ENCODE measurements around the gene PRDM16. TPM values are rescaled to one million over a fixed set of nuclear protein-coding genes. Genes with fewer than 3 reads are reported as not detected.

PRDM16 gene
- total RNA-seq, 1 donor from 2014 or later = 6.7 TPM

DNA sequence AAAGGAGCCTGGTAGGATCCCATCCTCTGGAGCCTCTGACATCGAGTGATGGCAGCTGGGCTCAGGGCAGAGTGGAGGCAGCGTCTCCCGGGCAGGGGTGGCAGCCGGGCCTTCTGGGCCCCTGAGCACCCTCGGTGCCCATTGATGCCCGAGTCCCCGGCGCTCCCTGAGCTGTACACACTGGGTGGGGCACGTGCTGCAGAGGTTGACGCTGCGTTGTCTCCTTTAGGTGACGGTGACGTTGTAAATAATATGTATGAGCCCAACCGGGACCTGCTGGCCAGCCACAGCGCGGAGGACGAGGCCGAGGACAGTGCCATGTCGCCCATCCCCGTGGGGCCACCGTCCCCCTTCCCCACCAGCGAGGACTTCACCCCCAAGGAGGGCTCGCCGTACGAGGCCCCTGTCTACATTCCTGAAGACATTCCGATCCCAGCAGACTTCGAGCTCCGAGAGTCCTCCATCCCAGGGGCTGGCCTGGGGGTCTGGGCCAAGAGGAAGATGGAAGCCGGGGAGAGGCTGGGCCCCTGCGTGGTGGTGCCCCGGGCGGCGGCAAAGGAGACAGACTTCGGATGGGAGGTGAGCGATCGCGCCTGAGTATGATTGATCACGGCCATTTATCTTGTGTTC lies 117.0 kb downstream of the PRDM16 start:
- DNase-seq = no peak

DNA sequence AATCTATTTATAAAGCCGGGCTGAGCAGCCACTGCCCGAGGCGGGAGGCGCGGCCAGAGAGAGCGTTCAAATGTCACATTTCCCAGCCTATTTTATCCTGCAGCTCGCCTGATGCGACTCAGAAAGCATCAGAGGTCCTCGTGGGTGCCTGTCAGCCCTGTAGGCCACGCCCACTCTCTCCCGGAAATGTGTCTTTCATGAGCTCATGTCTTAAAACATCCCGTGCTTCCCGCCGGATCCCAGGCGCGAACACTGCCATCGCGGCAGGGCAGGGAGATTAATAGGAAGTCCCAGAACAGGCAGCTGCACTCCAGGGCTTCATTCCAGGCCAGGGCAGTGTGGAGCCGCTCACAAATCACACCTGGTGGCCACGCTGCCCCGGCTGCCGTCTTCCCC lies 117.5 kb downstream of the PRDM16 start:
- no peak for DNase-seq

DNA sequence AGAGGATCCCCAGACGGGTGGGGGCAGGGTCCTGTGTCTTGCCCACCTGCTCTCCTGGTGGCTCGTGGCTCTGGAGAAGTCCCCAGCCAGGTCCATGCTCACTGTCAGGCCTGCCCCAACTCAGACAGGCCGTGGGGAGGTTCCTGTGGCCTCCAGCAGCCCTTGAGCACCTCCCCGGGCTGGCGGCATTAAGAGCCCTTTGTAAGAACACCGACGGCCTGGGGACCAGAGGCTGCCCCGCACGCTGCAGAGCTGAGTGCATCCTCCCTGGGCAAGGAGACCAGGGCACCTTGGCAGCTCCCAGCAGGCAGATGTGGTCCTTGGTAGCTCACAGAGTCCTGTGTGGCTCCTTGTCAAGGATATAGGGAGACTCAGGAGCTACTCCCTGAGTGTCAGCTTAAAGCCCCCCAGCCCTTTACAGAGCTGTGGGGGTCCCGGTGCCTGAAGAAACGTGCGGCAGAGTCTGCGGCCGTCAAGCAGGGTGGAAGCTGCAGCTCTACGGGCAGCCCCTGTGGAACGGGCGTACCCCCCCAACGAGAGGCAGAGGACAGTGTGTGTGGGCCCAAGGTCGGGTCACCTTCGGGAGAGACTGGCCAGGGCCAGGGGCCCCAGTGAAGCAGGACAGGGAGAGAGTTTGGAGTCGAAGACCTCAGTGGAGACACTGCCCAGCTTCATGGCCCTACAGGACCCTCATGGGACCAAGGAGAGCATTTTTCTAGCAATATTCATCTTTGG lies 118.6 kb downstream of the PRDM16 start:
- no peak for DNase-seq

DNA sequence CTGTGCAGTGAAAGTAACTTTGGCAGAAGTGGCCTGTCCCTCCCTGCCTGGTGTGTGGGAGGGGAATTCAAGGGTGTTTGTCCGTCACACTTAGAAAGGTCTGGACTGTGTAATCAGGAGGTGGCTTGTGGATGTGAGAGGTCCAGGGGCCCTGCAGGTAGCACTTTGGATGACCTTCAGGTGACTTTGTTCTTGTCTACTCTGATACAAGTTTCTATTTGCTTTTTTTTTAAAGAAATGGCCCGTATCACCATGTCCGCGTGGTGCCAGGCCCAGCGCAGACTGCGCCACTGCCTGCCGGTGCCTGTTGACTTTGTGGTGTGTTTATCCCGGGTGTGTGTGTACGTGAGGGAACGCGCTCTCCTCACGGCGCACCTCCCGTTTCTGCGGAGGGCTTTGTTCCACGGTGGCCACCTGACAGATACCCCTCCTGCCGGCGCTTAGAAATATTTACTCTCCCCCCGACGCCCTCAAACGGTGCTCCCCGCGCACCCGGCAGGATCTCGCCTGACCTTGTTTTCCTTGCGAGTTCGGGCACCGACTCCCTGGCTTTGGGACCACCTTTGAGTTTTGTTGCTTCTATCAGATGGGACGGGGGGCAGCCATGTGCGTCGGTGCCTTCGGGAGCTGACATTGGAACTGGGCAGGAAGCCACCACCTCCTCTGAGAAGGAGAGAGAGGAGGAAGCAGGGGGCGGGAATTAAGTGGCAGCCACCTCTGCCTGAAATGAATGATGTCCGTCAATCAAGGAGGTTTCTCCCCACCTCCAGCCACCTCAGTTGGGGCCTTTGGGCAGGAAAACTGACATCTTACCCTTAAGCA lies 119.4 kb downstream of the PRDM16 start:
- no peak for DNase-seq

DNA sequence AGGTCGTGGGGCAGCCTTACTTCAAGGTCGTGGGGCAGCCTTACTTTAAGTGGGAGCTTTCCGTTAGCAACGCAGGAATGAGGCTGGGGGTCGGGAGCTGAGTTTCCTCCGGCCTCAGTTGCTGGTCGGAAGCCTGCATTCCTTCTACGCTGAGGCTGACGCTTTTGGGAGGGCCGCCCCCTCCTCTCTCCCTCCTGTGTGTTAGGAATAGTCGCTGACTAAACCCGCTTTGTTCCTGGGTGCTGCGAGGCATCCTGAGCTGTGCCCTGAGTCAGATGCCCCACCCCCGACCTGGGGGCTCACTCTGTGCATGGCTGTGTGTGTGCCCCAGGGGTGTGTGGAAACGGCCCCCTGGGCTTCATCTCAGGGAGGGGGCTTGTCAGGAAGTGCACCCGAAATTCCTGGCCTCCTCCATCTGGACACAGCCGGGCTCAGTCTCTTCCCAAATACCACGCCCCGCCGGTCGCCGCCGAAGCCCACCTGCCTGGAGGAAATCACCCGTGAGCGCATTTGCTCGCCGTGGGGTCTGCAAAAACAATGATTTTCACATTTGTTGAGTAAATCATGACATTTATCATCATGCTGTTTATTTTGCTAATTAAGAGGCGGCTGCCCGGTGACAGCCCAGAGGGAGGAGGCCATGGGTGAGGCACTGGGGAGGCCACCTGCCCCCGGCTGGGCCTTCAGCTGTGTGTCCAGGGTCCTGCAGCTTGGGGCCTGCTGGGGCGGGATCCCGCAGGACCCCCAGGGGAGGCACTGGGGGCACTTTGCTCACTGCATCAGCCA lies 121.4 kb downstream of the PRDM16 start:
- no peak for DNase-seq

DNA sequence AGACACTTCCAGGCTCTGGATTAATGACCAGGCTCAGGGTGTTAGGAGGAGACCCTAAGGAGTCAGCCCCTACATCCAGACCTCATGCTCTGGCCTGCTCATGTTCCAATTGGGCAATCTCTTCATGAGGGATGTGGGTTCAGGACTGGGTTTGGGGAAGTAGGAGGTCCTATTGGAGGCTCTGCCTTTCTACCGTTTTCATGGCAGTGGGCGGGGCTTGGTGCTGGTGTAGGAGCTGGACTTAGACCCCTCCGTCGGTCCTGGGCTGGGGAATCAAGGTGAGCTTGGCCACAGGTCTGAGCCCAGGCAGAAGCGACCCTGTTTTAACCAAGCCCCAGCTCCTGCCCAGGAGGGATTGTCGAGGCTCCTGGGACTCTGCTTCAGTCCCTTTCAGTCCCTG lies 123.4 kb downstream of the PRDM16 start:
- no peak for DNase-seq

DNA sequence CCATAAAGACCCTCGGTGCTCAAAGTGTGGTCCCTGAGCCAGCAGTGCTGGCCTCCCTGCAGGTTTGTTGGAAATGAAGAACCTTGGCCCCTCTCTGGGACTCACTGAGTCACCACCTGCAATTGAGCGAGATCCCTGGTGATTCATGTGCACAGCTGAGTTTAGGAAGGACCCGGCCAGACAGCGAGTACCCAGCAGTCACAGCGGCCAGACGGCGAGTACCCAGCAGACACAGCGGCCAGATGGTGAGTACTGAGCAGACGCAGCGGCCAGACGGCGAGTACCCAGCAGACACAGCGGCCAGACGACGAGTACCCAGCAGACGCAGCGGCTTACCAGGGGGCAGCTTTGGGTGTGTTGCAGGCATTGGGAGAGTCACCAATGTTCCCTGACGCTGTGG lies 123.8 kb downstream of the PRDM16 start:
- DNase-seq = no peak

DNA sequence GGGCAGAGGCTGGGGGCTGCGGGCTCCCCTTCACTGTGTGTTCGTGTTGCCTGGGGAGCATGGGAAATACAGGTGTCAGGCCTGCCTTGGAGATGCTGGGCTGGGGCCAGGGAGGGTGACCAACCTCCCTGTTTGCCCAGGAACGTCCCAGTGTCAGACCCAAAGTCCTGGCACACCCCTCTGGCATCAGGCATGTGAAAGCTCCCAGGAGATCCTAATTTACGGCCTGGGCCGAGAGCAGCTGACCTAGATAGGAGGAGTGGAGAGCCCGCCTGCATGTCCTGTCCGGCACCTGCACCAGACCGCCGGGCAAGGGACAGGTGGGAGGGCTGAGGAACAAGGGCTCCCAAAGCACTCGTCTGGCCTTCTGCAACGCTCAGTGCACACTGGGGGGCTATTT lies 124.8 kb downstream of the PRDM16 start:
- DNase-seq = no peak

DNA sequence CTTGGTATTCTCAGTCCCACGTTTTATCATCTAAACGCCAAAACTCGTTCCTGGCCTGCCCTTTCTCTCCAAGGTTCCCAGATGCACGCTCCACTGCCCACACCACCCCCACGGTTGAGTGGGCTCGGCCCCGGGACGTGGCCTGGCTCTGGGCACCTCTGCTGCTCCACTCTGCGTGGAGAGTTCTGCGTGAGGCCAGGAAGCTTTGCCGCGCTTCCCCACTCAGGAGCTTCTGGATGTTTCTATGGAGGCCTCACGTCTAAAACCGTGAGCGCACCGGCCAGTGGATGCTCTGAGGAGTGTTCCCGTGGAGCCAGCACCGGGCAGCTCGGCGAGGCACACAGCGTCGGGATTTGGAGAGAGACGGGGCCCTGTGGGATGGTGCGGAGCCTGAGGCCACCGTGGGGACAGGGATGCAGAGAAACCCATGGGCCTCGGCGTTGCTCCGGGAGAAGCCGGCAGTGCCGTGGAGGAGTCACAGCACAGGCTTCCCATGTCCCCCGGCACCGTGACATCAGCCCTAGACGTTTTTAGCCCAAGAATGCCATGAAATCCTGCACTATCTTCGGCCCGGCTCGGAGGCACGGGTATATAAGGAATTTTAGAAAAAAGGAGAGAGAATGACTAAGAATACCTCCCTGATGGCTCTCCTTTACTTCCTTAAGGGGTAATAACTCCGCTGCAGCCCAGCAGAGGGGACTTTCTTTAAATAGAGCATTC lies 125.9 kb downstream of the PRDM16 start:
- DNase-seq = no peak

DNA sequence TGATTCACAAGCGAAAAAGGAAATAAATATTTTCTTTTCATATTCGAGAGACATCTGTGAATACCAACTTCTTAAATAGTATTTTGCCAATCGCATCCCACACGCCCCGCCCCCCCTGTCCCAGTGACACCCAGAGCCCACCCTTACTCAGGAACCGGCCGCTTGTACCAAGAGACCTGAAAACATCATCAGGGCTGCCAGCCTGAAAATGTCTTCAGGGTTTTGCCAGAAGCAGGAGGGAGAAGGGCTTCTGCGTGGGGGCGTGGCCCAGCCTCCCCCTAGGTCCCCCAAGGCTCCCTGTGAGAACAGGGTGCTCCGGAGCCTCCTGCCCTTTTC lies 126.4 kb downstream of the PRDM16 start:
- DNase-seq = no peak

DNA sequence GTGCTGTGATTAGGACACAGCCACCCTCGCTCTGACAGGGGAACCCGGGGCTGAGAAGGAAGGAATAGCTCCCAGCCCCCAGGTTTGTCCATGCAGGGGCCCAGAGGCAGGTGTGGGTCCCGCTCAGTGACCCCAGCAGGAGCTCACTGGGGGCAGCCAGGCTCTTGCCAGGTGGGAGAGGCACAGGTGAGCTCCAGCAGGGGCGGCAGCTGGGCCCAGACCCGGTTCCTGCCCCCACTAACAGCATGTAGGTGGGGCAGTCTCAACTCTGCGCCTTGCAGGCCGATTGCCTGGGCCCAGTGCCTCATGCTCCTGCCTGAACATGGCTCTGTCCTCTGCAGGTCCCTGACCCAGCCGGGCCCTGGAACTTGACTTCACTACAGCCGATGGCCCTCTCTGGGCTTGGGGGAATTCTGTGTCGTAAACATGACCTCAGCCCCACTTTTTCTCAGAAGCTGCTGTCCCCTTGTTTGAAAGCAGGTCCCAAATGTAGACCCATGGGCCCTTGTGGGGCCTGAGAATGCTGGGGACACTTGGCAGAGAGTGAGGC lies 127.0 kb downstream of the PRDM16 start:
- no peak for DNase-seq

DNA sequence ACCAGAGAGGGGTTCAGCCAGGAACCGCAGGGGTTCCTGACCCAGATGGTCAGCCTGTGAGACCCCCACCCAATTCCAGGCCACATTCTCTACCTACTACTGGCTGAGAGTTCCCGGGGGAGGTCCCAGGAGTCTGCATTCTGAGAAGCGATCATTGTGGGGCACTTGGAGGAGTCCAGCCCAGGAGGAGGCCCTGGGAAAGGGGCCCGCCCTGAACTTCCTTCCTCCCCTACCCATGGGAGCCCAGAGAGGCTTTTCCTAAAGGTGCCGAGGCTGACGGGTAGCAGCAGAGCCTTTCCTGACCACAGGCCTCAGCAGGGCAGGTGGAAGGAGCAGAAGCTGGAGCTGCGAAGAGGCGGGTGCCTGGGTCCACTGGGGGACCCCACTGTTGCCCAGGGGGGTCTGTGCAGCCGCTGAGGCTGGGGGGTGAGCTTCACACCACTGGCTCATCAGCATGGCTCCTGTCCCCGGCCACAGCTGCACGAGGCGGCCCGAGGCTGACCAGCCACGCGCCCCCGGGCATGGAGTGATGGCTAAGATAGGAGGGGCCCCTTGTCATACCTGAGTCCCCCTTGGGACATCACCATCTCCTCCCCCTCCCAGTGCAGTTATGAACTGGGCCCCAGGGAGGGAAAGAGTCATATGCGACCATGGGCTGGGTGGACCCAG lies 127.7 kb downstream of the PRDM16 start:
- DNase-seq = no peak

DNA sequence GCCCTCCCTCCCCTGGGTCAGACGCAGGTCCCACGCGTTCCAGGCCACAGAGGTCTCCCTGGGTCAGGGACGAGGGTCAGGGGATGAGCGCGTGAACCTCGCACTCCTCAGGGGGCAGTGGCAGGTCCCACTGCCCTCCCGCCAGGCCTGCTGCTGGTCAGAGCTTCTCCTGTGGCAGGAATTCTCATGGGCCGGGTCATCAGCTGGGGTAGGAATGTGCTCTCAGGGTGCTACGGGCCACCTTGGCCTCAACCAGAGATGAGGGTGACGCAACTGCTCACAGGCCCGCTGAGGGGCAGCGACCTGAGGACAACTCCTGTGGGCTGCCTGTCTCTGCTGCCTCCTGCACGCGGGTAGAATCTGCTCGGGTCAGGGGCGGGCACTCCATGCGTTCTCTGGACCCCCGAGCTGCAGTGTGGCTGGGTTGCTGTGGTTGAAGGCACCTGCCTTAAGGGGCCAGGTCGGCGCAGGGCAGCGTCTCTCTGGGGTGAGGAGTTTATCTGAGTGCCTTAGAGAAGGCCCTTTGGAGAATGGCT lies 128.8 kb downstream of the PRDM16 start:
- no peak for DNase-seq

DNA sequence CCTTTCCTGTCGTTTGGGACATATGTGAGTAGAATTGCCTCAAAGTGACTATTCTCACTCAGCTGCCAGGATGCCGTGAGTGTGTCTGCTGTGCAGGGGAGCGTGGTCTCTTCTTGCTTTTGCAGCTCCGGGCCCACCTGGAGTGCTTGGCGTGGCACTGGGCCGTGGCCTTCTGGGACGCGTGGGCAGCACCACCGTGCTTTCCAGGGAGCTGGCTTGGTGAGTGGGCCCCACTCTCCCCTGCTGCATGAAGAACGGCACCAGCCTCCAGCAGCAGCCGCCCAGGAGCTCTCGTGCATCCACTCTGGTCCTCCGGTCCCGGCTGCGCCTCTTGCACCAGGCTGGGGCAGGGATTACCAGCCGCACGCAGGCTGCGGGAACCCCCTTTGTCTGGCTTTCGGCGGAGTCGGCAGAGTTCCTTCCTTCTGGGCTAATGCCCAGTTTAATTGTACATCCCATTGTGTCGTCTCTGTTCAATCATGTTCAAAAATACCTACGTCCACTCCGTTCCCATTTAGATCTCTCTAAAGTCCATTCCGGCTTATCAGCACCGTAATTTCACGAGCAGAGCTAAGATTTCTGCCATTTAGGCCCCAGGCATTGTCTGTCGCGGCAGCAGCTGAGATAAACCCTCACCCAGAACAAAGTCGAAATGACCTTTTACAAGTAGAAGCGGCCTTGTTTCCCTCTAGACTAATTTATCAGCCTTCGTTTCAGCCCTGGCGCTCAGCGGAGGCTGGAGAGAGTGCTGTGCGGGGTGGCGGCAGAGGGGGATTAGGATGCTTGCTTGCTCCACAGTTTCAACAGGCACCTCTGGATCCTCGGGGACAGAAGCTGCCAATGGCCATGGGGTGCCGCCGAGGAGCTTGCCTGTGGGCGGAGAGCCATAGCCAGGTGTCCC lies 129.6 kb downstream of the PRDM16 start:
- no peak for DNase-seq

DNA sequence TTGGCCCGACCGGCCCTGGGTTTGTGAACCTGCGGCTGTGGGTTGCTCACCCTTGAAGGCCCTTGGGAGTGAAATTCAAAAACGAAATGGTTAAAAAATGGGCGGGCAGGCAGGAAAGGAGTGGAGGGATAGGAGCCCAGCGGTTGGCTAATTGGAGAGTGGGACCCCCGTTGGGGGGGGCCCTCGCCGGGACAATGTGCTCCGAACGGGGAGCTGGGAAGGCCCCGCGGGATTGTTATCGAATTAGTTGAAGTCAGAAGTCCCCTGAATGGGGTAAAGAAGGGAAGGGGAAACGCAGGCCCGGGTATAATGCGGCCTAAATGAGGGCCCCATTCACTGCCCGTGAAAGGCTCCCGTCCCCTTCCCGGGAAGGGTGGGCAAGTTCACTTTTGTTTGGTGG lies 135.7 kb downstream of the PRDM16 start:
- no peak for DNase-seq

DNA sequence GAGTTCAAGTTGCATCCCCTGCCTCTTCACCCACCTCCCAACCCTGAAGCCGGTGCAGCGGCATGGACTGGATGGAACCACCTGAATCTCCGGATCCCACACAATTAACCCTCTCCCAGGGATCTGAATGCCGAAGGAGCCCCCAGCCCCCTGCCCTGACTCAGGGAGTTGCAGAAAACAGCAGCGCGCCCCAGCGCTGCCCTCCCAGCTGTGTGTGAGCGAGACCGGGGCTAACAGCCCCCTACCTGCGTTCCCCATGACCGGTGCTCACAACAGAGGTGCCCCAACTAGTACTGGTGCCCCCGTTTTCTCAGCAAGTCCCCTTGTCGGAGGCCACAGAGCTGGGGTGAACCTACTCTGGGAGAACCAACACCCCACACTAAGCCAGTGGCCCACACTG lies 136.8 kb downstream of the PRDM16 start:
- no peak for DNase-seq

DNA sequence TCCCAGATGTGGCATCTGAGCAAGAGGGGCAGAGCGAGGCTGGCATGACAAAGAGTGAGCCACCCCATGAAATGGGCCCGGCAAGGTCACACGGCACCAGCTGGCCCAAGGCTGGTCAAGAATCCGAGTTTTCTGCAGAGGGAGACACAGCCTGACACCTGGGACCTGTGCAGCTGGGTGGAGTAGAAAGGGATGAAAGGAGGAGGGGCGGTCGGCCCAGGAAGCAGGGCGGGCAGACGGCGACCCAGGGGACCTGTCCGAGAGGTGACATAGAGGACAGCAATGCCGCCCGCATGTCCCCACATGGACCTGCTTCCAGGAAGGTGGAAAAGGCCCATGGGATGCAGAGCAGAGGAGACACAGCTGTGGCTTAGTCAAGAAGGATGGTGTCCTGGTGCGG lies 137.7 kb downstream of the PRDM16 start:
- no peak for DNase-seq

DNA sequence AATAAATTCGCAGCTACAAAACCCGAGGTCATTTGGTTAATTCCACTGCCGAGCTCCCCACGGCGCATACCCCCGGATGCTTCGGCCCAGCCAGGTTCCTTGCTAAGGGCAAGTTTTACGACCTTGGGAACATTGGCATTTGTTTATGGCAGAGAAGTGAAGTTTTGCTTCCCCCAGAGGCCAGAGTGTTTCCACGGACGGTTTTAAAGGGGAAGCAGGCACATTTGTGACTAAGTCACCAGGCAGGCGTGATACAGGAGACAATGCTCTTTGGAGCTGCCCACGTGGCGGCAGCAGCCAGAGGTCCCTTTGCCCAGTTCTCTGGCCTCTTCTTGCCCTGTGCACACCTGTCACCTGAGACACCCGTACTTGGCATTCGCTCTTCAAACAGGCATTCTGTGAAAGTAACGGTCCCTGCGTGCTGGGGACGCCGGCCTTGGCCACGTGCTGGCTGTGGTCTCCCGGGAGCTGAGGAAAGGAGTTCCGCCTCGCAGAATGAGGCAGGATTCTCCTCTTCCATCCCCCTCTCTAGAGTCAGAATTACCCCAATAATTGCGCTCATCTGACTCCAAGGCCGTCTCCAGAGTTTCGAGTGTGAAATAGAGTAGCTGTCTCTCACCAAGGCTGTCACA lies 138.3 kb downstream of the PRDM16 start:
- no peak for DNase-seq

DNA sequence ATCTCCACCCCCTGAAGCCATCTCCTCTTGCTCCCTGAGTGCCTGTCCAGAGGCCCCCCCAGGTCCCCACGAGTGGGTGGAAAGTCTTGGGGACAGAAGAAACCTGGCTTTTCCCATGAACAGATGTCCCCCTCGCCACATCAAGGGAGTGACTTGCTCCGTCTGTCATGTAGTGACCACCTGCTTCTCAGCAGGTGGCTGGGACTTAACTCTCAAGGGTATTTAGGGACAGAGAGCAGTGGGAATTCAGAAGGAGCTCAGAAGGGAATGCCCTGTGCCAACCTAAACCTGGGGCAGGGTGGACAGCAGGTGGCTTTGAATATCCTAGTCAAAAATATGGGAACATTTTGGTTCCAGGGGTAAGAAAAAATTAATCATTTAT lies 139.8 kb downstream of the PRDM16 start:
- DNase-seq = no peak

Measured in occipital lobe (tissue), 2 donors.